Measurements from ENCODE around the gene USP34.
"Not testable (repeated sequence)": the region's sequence is repeated elsewhere in the genome, so short reads cannot be mapped to it uniquely, and the experiment has no call there.

The USP34 gene

DNA sequence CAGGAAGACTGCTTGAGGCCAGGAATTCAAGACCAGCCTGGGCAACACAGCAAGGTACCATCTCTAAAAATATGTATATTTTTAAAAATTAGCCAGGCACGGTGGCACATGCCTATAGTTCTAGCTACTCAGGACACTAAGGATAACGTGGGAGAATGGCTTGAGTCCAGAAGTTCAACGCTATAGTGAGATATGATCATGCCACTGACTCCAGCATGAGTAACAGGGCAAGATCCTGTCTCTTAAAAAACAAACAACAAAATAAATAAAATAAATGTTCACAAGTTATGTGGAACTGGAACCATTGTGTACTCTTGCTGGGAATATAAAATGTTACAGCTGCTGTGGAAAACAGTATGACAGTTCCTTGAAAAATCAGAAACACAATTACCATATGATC, 47.2 kb downstream of the USP34 start:
- DNase-seq (ENCODE audit: low spot score), result no peak

- DNase-seq (ENCODE audit: low spot score), result no peak
Measured at GRCh38 chr2:61421611-61422010, 49.3 kb downstream of the USP34 start.

- DNase-seq (ENCODE audit: low spot score), result no peak
Measured at GRCh38 chr2:61420991-61421544, 49.8 kb downstream of the USP34 start.

GRCh38 chr2:61419570-61419969, 51.3 kb downstream of the USP34 start:
- DNase-seq (ENCODE audit: low spot score), result no peak

DNA sequence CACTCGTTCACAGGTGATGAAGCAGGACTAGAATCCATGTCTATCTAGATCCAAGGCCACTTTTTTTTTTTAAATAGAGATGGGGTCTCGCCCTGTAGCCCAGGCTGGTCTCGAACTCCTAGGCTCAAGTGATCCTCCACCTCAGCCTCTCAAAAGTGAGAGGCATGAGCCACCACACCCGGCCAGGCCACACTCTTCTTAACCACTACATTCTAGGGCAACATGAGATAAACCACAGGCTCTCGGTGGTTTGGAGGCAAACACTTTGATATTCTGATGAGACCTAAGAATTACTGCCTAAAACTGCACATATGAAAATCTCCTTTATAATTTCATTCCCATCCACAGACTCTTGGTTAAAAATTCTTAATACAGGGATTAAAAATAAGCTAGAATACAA, 51.8 kb downstream of the USP34 start:
- DNase-seq (ENCODE audit: low spot score), result no peak

DNA sequence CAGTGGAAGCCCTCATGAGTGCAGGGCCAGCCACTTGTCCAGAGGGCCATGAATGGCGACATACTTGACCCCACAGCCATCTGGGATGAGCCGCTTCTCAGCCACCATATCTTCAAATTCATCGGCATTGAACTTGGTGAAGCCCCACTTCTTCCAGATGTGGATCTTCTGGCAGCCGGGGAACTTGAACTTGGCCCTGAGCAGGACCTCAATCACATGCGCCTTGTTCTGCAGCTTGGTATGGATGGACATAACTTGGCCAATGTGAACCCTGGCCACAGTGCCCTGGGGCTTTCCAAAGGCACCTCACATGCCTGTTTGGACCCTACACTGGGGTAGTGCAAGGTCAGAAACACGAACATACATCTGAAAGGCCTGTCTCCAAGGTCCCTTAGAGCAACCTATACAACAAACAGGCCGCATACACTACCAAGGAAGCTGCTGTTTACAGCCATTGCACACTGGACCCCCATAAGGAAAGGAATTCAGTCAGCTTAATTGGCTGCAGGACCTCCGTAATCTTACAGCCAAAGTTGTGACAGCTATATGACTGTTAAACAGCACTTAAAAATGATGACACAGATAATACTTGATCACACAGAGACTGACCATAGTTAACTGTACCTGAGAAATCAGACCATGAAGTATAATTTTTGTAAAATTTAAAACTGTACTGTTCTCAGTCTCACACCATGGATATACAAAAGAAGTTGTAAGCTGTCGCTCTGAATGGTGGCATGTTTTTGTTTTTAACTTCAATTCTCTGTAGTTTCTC, 53.8 kb downstream of the USP34 start:
- no peak for DNase-seq (ENCODE audit: low spot score)

DNA sequence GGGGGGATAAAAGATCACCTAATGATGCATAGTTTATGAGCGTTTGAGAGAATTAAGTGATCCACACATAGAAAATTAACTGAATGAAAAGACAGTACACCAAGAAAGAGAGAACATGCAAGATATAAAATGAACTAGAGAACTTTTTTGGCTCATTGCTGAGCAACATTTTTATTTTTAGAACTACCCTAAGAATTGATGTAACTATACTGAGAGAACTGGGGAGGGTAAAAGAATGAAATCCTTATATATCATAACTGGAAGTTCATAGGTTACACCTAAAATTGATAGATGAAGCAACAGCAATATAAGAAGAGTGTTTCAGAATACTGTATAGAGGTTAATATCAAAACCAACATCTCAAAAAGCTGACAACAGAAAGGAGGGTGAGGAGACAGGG, 55.6 kb downstream of the USP34 start:
- no peak for DNase-seq (ENCODE audit: low spot score)

GRCh38 chr2:61414674-61415073, 56.2 kb downstream of the USP34 start:
- no peak for DNase-seq (ENCODE audit: low spot score)

DNA sequence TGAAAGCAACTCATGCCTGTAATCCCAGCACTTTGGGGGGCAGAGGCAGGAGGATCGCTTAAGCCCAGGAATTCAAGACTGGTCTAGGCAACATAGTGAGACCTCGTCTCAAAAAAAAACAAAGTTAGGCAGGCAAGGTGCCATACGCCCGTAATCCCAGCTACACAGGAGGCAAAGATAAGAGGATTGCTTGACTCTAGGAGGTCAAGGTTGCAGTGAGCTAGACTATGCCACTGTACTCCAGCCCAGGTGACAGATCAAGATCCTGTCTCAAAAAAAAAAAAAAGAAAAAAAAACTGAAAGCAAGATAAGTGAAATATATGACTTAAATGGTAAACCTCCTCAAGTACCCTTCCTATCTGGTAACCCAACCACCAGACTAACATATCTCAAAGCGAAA, 59.8 kb downstream of the USP34 start:
- no peak for DNase-seq (ENCODE audit: low spot score)

DNA sequence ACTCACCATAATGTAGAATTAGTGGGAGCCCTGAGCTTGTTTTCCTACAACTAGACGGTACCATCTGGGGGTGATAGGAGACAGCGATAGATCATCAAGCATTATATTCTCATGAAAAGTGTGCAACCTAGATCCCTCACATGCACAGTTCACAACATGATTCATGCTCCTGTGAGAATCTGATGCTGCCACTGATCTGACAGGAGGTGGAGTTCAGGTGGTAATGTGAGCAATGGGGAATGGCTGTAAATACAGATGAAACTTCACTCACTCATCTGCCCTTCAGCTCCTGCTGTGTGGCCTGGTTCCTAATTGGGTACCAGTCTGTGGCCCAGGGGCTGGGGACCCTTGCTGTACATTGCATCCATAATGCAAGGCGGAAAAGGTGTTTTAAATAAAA, 60.7 kb downstream of the USP34 start:
- DNase-seq (ENCODE audit: low spot score), result no peak

GRCh38 chr2:61405813-61406212, 65.1 kb downstream of the USP34 start:
- no peak for DNase-seq (ENCODE audit: low spot score)

DNA sequence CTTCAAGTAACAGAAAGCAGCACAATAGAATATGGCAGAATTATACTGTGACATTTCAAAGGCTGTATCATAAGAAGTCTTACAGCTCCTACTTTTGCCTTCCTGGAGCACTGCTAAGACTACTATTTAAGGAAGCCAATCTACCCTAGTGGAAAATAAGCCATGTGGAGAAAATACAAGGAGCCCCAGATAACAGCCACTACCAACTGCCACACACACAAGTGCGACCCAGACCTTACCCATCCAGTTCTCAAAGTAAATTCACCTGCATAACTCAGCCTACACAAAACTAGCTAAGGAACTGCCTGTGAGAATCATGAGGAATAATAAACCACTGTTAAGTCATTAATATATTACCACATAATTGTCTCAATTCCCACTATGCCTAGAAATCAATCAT, 66.4 kb downstream of the USP34 start:
- no peak for DNase-seq (ENCODE audit: low spot score)

DNA sequence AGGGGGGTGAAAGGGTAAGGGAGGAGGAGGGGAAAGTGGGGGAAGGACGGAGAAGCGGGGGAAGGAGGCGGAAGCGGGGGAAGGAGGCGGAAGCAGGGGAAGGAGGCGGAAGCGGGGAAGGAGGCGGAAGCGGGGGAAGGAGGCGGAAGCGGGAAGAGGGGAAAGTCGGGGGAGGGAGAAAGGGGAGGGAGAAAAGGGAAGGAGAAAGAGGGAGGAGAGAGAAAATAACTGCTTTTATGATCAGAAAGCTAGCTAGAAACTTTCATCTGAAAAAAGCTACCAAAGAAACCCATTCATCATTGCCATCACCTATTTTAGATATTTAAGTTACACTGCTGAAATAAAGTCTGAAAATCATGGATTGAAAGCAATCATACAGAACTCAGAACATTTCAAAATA, 72.5 kb downstream of the USP34 start:
- DNase-seq (ENCODE audit: low spot score), result no peak

DNA sequence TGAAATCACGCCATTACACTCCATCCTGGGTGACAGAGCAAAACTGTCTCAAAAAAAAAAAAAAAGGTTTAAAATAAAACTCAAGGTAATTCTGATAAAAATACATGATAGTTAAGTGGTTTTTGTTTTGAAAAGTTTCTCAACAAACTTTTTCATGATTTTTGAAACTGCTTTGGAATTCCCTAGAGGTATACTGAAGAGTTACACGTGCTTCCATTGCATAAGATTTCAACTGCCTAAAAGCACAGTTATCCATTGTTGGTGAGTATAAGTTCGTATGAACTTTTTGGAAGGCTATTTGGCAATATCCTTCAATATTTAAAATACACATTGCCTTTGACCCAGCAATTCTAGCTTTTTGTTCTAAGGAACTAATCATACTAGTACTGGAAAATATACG, 74.9 kb downstream of the USP34 start:
- DNase-seq (ENCODE audit: low spot score), result peak; percentile 6

GRCh38 chr2:61387588-61387987, 83.3 kb downstream of the USP34 start:
- DNase-seq (ENCODE audit: low spot score), result not testable (repeated sequence)

DNA sequence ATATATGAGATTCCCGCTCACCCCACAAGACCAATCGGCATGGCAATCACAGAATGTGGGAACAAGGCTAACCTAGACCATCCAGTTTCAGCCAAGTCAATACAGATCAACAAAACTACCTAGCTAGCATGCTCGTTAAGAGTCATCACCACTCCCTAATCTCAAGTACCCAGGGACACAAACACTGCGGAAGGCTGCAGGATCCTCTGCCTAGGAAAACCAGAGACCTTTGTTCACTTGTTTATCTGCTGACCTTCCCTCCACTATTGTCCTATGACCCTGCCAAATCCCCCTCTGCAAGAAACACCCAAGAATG, 90.0 kb downstream of the USP34 start:
- DNase-seq (ENCODE audit: low spot score), result not testable (repeated sequence)

DNA sequence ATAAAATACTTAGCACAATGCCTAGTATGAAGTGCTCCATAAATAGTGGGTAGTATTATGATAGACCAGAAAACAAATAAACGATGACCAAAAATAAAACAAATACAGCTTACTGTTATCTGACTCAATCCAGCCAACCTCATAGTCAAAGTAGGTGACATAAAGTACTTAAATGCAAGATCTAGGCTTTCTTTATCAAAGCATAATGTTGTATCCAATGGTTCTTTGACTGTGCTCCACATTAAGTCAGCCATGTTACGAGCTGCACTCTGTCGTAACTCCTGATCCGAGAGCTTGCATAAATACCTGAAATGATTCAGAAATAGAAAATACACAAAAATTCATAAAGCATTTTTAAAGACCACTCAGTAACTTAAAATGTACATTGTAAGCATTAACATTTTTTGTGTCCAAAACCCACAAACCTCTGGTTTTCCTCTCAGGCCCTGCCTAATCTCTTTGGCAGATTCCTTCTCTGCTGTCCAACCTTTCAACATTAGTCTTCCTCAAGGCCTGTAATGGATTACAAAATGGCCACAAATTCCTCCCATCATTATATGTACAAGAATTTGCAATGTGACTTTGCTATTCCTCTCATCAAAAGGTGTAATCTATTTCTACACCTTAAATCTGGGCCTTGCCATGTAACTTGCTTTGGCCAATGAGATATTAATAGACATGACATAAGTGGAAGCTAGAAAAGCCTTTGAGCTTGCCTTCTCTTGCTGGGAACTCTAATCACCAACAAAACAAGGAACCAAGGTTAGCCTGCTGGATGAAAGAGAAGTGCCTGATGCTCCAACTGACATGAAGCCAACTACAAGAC, 90.6 kb downstream of the USP34 start:
- no peak for DNase-seq (ENCODE audit: low spot score)

GRCh38 chr2:61379521-61379920, 91.4 kb downstream of the USP34 start:
- no peak for DNase-seq (ENCODE audit: low spot score)

DNA sequence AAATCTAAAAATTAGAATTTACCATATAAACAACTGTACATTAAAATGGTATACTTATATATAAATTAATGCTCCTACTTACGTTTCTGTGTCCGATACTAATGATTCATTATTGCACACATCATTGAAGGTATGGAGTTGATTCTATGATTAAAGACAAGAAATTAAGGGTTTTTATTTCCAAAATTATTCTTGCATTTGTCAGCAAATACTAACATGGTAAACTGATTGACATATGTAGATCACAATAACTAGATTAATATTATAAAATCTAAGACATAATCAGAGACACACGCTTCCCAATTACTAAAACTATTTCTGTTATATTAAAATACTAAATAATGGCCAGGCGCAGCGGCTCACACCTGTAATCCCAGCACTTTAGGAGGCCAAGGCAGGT, 92.6 kb downstream of the USP34 start:
- no peak for DNase-seq (ENCODE audit: low spot score)

- DNase-seq (ENCODE audit: low spot score), result no peak
Measured at GRCh38 chr2:61377046-61377445, 93.8 kb downstream of the USP34 start.

DNA sequence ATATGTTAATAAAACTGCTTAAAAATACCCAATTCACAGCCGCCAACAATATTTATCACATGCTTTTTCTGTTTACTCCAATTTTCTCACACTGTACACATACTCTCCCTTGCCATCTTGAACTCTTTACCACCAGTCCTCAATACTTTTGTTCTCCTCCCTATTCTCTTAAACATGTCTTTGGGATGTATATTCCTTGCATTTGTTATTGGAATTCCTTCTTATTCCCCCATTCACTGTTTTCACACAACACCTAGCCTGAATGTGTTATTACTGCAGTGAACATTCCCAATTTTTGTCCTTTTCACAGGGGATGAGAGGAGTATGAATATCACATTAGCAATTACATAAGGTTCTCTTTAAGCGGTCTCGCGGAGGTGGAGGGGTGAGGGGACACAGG, 94.7 kb downstream of the USP34 start:
- DNase-seq (ENCODE audit: low spot score), result no peak

- DNase-seq (ENCODE audit: low spot score), result no peak
Measured at GRCh38 chr2:61371027-61371426, 99.9 kb downstream of the USP34 start.
